Smooth muscle cell (in vitro differentiated cells): ENCODE results near the gene HDAC4. TPM values are rescaled to one million over a fixed set of nuclear protein-coding genes. Genes with fewer than 3 reads are reported as not detected.

ENCODE experiments used
- DNase-seq: peaks from one replicate; lab custom pipeline; 2025; ENCODE audit not compliant: unreplicated experiment; lab: John Stamatoyannopoulos, UW
- H2AFZ ChIP-seq: fragments of 200-600 bp; sonication (generic); 2 replicates; pipeline ENCODE4 v1.6.0; 2016; ENCODE audit warnings: antibody characterized with exemption, low read depth, mild to moderate bottlenecking
- H3F3A ChIP-seq: fragments of 200-600 bp; sonication (generic); 2 replicates; pipeline ENCODE4 v1.6.0; 2017; ENCODE audit warnings: antibody characterized with exemption, low read depth
- H3K27ac ChIP-seq: fragments of 200-600 bp; sonication (generic); 2 replicates; pipeline ENCODE4 v1.5.1; 2016; ENCODE audit warnings: low read depth, mild to moderate bottlenecking
- H3K27me3 ChIP-seq: fragments of 200-600 bp; sonication (generic); 2 replicates; pipeline ENCODE4 v1.6.1; 2016; ENCODE audit warnings: low read depth, mild to moderate bottlenecking
- H3K36me3 ChIP-seq: fragments of 200-600 bp; sonication (generic); 2 replicates; pipeline ENCODE4 v1.5.1; 2016; ENCODE audit warnings: low read depth
- H3K4me1 ChIP-seq: fragments of 200-600 bp; sonication (generic); 2 replicates; pipeline ENCODE4 v1.5.1; 2016; ENCODE audit warnings: low read depth
- H3K4me2 ChIP-seq: fragments of 200-600 bp; sonication (generic); 2 replicates; pipeline ENCODE4 v1.6.0; 2016; ENCODE audit warnings: mild to moderate bottlenecking
- H3K4me3 ChIP-seq: fragments of 200-600 bp; sonication (generic); 2 replicates; pipeline ENCODE4 v1.5.1; 2016; ENCODE audit warnings: mild to moderate bottlenecking
- H3K79me2 ChIP-seq: fragments of 200-600 bp; sonication (generic); 2 replicates; pipeline ENCODE4 v1.6.0; 2016; ENCODE audit warnings: low read depth, mild to moderate bottlenecking
- H3K9ac ChIP-seq: fragments of 200-600 bp; sonication (generic); 2 replicates; pipeline ENCODE4 v1.6.0; 2016; ENCODE audit warnings: low read depth
- H3K9me3 ChIP-seq: fragments of 200-600 bp; sonication (generic); replicated peaks from 2 replicates; pipeline ENCODE4 v1.5.1; 2016; ENCODE audit warnings: low read depth
- H4K20me1 ChIP-seq: fragments of 200-600 bp; sonication (generic); 2 replicates; pipeline ENCODE4 v1.6.0; 2016; ENCODE audit warnings: low read depth
- whole genome bisulfite sequencing: methylation state at CpG from one replicate; pipeline ENCODE4 v1.1.7; 2016; ENCODE audit warnings: low lambda C conversion rate; 5-methylcytosine and 5-hydroxymethylcytosine counted together
- polyA plus RNA-seq: library from polyadenylated mRNA; unstranded; fragments of >200 nt; fragmentation: Nextera tagmentation; extraction: Ambion mirVana; gene quantifications from 2 replicates; pipeline ENCODE4 v1.2.1, GENCODE V29; 2016
- total RNA-seq: library from RNA; depleted of rRNA; stranded (reverse); fragments of >200 nt; gene quantifications from 2 replicates; pipeline ENCODE4 v1.2.3, GENCODE V29; 2014
- TF ChIP-seq, protein P1 (sequence below): fragments of 200-600 bp; sonication (generic); IDR thresholded peaks from 2 replicates; pipeline ENCODE4 v1.5.1; 2017; ENCODE audit warnings: borderline replicate concordance, mild to moderate bottlenecking, antibody characterized with exemption; ENCODE audit not compliant: insufficient read depth, poor library complexity, severe bottlenecking

Gene HDAC4
- total and polyA plus RNA-seq, 2 experiments from 2014 or later, result 6.2 to 35.7 TPM

DNA sequence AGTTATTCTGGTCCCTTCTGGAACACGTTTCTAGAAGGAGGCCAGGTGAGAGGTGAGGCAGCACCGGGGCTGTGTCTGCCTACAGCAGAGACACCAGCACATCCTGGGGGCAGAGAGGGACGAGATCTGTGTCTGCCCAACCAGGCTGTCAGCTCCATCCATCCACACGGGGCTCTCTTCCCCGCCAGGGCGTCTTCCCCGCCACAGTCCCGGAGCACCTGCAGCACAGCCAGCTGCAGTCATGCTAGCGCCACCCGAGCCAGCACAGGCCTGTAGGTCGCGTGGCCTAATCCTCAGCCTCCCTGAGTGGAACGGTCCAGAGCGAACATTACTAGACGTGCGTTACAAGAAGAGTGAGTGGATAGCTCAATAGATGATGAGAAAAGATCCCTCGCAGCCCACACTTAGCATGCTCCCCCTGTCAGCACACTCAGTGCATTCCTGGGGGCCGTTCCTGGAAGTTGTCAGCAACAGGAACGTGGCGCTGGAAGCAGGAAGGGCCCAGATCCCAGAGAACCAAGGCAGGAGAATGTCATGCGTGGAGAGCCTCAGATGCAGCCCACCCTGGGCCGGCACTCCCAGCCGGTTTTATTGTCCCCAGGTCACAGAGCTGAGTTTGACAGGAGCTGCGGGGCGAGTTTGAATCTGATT is 374.0 kb downstream of the HDAC4 start:
- no peaks in the 10 kb centered on the region for H3K9me3 ChIP-seq
- H2AFZ ChIP-seq, result no peak overlapping the region
- DNase-seq, result no peak
- H3K79me2 ChIP-seq, result no peaks in the 10 kb centered on the region
- H3K36me3 ChIP-seq, result no peaks in the 10 kb centered on the region
- no peak overlapping the region for H3K4me2 ChIP-seq
- H3K27me3 ChIP-seq, result peaks cover 30% of the 10 kb centered on the region
- 82% methylated on average over 25 of the region's 25 CpGs for WGBS
- no peak overlapping the region for H3K27ac ChIP-seq
- TF ChIP-seq, protein P1, sequence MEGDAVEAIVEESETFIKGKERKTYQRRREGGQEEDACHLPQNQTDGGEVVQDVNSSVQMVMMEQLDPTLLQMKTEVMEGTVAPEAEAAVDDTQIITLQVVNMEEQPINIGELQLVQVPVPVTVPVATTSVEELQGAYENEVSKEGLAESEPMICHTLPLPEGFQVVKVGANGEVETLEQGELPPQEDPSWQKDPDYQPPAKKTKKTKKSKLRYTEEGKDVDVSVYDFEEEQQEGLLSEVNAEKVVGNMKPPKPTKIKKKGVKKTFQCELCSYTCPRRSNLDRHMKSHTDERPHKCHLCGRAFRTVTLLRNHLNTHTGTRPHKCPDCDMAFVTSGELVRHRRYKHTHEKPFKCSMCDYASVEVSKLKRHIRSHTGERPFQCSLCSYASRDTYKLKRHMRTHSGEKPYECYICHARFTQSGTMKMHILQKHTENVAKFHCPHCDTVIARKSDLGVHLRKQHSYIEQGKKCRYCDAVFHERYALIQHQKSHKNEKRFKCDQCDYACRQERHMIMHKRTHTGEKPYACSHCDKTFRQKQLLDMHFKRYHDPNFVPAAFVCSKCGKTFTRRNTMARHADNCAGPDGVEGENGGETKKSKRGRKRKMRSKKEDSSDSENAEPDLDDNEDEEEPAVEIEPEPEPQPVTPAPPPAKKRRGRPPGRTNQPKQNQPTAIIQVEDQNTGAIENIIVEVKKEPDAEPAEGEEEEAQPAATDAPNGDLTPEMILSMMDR, result no peak
- H3K4me3 ChIP-seq, result no peak overlapping the region
- H3F3A ChIP-seq, result no peaks in the 10 kb centered on the region
- no peaks in the 10 kb centered on the region for H4K20me1 ChIP-seq
- no peaks in the 10 kb centered on the region for H3K4me1 ChIP-seq
- no peak overlapping the region for H3K9ac ChIP-seq

- H4K20me1 ChIP-seq, result no peaks in the 10 kb centered on the region
- no peak for DNase-seq
- H3K4me1 ChIP-seq, result no peaks in the 10 kb centered on the region
- H3F3A ChIP-seq, result no peaks in the 10 kb centered on the region
- H3K9me3 ChIP-seq, result no peaks in the 10 kb centered on the region
- H3K4me2 ChIP-seq, result no peak overlapping the region
- no peak overlapping the region for H3K4me3 ChIP-seq
- H3K27me3 ChIP-seq, result peaks cover 22% of the 10 kb centered on the region
- TF ChIP-seq, protein P1, result no peak
- H3K79me2 ChIP-seq, result no peaks in the 10 kb centered on the region
- 87% methylated on average over 14 of the region's 14 CpGs for WGBS
- H3K9ac ChIP-seq, result no peak overlapping the region
- H3K36me3 ChIP-seq, result no peaks in the 10 kb centered on the region
- no peak overlapping the region for H3K27ac ChIP-seq
- no peak overlapping the region for H2AFZ ChIP-seq
These were observed 374.8 kb downstream of the HDAC4 start for GRCh38 chr2:239025951-239026461.

- Histone ChIP-seq H3K4me2 (peak overlapping the region; percentile 51), H4K20me1 (no peaks in the 10 kb centered on the region), H3K27ac (peak overlapping the region; percentile 19), H3F3A (no peaks in the 10 kb centered on the region), H3K36me3 (no peaks in the 10 kb centered on the region), H2AFZ (peak overlapping the region; percentile 49), H3K9me3 (no peaks in the 10 kb centered on the region), H3K9ac (no peak overlapping the region), H3K79me2 (no peaks in the 10 kb centered on the region), H3K4me3 (no peak overlapping the region), H3K4me1 (no peaks in the 10 kb centered on the region), H3K27me3 (peaks cover 16% of the 10 kb centered on the region)
- 64% methylated on average over 14 of the region's 20 CpGs for WGBS
- DNase-seq, result no peak
- TF ChIP-seq, protein P1, result no peak
These were observed 375.6 kb downstream of the HDAC4 start for GRCh38 chr2:239025096-239025801.
